Testis (tissue), 3 donors: ENCODE results near the gene UNC13C. TPM values are rescaled to one million over a fixed set of nuclear protein-coding genes. Genes with fewer than 3 reads are reported as not detected.

Source experiments
- DNase-seq: peaks from one replicate; pipeline ENCODE4 v3.0.0-alpha.2; 2019
- H3K27ac ChIP-seq, 2 donors: fragments of 200-600 bp; sonication (generic); one replicate each; pipeline ENCODE4 v1.5.1; 2019
- H3K27me3 ChIP-seq: fragments of 200-600 bp; sonication (generic); one replicate; pipeline ENCODE4 v1.5.1; 2019
- H3K36me3 ChIP-seq: fragments of 200-600 bp; sonication (generic); one replicate; pipeline ENCODE4 v1.5.1; 2017; ENCODE audit warnings: low read depth; ENCODE audit errors: missing control alignments
- H3K4me1 ChIP-seq: fragments of 200-600 bp; sonication (generic); one replicate; pipeline ENCODE4 v1.5.1; 2019
- H3K4me3 ChIP-seq, 2 donors: fragments of 200-600 bp; sonication (generic); one replicate each; pipeline ENCODE4 v1.5.1; 2017 to 2019
- H3K9me3 ChIP-seq: fragments of 200-600 bp; sonication (generic); one replicate; pipeline ENCODE4 v1.5.1; 2017
- CTCF ChIP-seq, 3 experiments: fragments of 450-650 bp in 2 of 3; fragments of 200-600 bp in 1 of 3; sonication (generic) in 1 of 3; IDR thresholded peaks; one replicate each; pipeline ENCODE4 v1.5.1; 2016 to 2019; ENCODE audit warnings: antibody characterized with exemption in 3 of 3, mild to moderate bottlenecking in 2 of 3, moderate library complexity in 1 of 3
- POLR2A ChIP-seq: fragments of 450-650 bp; IDR thresholded peaks from one replicate; pipeline ENCODE4 v1.6.1; 2017; ENCODE audit warnings: antibody characterized with exemption, mild to moderate bottlenecking, moderate library complexity
- WGBS, 2 donors: methylation state at CpG; one replicate each; pipeline ENCODE4 v1.1.5; 2018; 5-methylcytosine and 5-hydroxymethylcytosine counted together
- intact Hi-C: fragments of 100-400 bp; cut with DNase I; formaldehyde crosslinking; loops from one replicate; pipeline ENCODE4 v1.15.1; 2023; ENCODE audit warnings: low total_unique reads
- polyA plus RNA-seq: library from polyadenylated mRNA; stranded (reverse); fragments of 350-450 nt; fragmentation: Illumina TruSeq; extraction: RNeasy Lipid Tissue Mini Kit (QIAGEN cat#74804); gene quantifications from one replicate; pipeline ENCODE4 v1.2.3, GENCODE V29; 2014; ENCODE audit warnings: low read depth, low replicate concordance; ENCODE audit not compliant: insufficient read depth
- total RNA-seq, 2 donors: library from RNA; depleted of rRNA; stranded (reverse); fragments of >200 nt; gene quantifications; one replicate each; pipeline ENCODE4 v1.2.3, GENCODE V29; 2016

The UNC13C gene
- total and polyA plus RNA-seq, 3 donors from 2014 or later = 6.1 to 24.7 (median 8.8) TPM

- H3K27ac ChIP-seq = no peak overlapping the region
- H3K9me3 ChIP-seq = no peaks in the 10 kb centered on the region
- no peaks in the 10 kb centered on the region for H3K27me3 ChIP-seq
- no peak for DNase-seq
- H3K4me1 ChIP-seq = no peaks in the 10 kb centered on the region
- H3K4me3 ChIP-seq = no peak overlapping the region
- H3K36me3 ChIP-seq = no peaks in the 10 kb centered on the region
- intact Hi-C loops = no loop called here
- TF ChIP-seq CTCF (IDR thresholded peaks at IDR 0.05) = no peak
- TF ChIP-seq POLR2A = no peak
- WGBS, 2 donors = 86 to 90% methylated on average over 3 of the region's 3 CpGs
Measured at GRCh38 chr15:54102704-54103103, 124.5 kb downstream of the UNC13C start.

GRCh38 chr15:54109014-54109413 is 130.8 kb downstream of the UNC13C start:
- 59 to 84% methylated on average over 1 to 2 of the region's 2 CpGs for WGBS, 2 donors
- no peak overlapping the region for H3K4me3 ChIP-seq
- no peaks in the 10 kb centered on the region for H3K36me3 ChIP-seq
- no peaks in the 10 kb centered on the region for H3K27me3 ChIP-seq
- TF ChIP-seq CTCF (IDR thresholded peaks at IDR 0.05) (no peak), POLR2A (no peak)
- no peak for DNase-seq
- no peak overlapping the region for H3K27ac ChIP-seq
- H3K9me3 ChIP-seq = no peaks in the 10 kb centered on the region
- intact Hi-C loops = no loop called here
- no peaks in the 10 kb centered on the region for H3K4me1 ChIP-seq

GRCh38 chr15:54119051-54119450 is 140.8 kb downstream of the UNC13C start:
- Histone ChIP-seq H3K36me3 (no peaks in the 10 kb centered on the region), H3K27ac (no peak overlapping the region), H3K4me1 (no peaks in the 10 kb centered on the region), H3K9me3 (no peaks in the 10 kb centered on the region), H3K27me3 (no peaks in the 10 kb centered on the region), H3K4me3 (no peak overlapping the region)
- no peak for DNase-seq
- TF ChIP-seq CTCF (IDR thresholded peaks at IDR 0.05) = no peak
- no peak for TF ChIP-seq POLR2A
- 90 to 96% methylated on average over 3 of the region's 3 CpGs for WGBS, 2 donors
- intact Hi-C loops = no loop called here

GRCh38 chr15:54120949-54121463 is 142.8 kb downstream of the UNC13C start:
- no peak for DNase-seq
- 83 to 89% methylated on average over 5 of the region's 5 CpGs for WGBS, 2 donors
- intact Hi-C loops = no loop called here

More at GRCh38 chr15:54120949-54121463, 142.8 kb downstream of the UNC13C start:
- Histone ChIP-seq H3K9me3 (no peaks in the 10 kb centered on the region), H3K36me3 (no peaks in the 10 kb centered on the region), H3K4me3 (no peak overlapping the region), H3K27ac (no peak overlapping the region), H3K4me1 (no peaks in the 10 kb centered on the region), H3K27me3 (no peaks in the 10 kb centered on the region)
- TF ChIP-seq CTCF (IDR thresholded peaks at IDR 0.05) = no peak
